Stimulated activated CD8-positive, alpha-beta memory T cell treated with anti-CD3 and anti-CD28 coated beads, Interleukin-12 subunit alpha, Interleukin-12 subunit beta, amount 100 ng/mL, for 1 hour (primary cell): ENCODE measurements around the gene MED27.

Experiments
- DNase-seq: peaks from one replicate; pipeline ENCODE4 v3.0.0-alpha.2; 2020; ENCODE audit warnings: low read depth

MED27 gene

GRCh38 chr9:131835151-131835910 is 244.3 kb downstream of the MED27 start:
- no peak for DNase-seq

- no peak for DNase-seq
Measured at GRCh38 chr9:131834721-131835120, 244.9 kb downstream of the MED27 start.

- no peak for DNase-seq
Measured at GRCh38 chr9:131833906-131834305, 245.8 kb downstream of the MED27 start.

GRCh38 chr9:131833083-131833482 is 246.6 kb downstream of the MED27 start:
- DNase-seq: no peak

- DNase-seq: no peak
Measured at GRCh38 chr9:131831380-131832165, 248.1 kb downstream of the MED27 start.

GRCh38 chr9:131827821-131828369 is 251.8 kb downstream of the MED27 start:
- DNase-seq: no peak

- DNase-seq: no peak
Measured at GRCh38 chr9:131826966-131827525, 252.6 kb downstream of the MED27 start.

GRCh38 chr9:131826053-131826452 is 253.6 kb downstream of the MED27 start:
- DNase-seq: no peak

- no peak for DNase-seq
Measured at GRCh38 chr9:131824953-131825495, 254.6 kb downstream of the MED27 start.

GRCh38 chr9:131824155-131824594 is 255.5 kb downstream of the MED27 start:
- DNase-seq: no peak

- DNase-seq: no peak
Measured at GRCh38 chr9:131823701-131824146, 255.9 kb downstream of the MED27 start.

- DNase-seq: no peak
Measured at GRCh38 chr9:131818089-131818488, 261.6 kb downstream of the MED27 start.

- DNase-seq: no peak
Measured at GRCh38 chr9:131817627-131818026, 262.0 kb downstream of the MED27 start.

- DNase-seq: no peak
Measured at GRCh38 chr9:131817073-131817472, 262.6 kb downstream of the MED27 start.

GRCh38 chr9:131815970-131816873 is 263.4 kb downstream of the MED27 start:
- DNase-seq: no peak

- no peak for DNase-seq
Measured at GRCh38 chr9:131814707-131815106, 265.0 kb downstream of the MED27 start.

- no peak for DNase-seq
Measured at GRCh38 chr9:131813116-131813515, 266.6 kb downstream of the MED27 start.

GRCh38 chr9:131812116-131812790 is 267.4 kb downstream of the MED27 start:
- no peak for DNase-seq

- DNase-seq: no peak
Measured at GRCh38 chr9:131811405-131811804, 268.3 kb downstream of the MED27 start.

GRCh38 chr9:131810351-131811170 is 269.1 kb downstream of the MED27 start:
- DNase-seq: no peak
